Parathyroid adenoma (tissue), 2 donors: ENCODE results near the gene RAD1.

Experiments used
- H2AFZ ChIP-seq: fragments of 300-600 bp; sonication (generic); one replicate; pipeline ENCODE4 v1.7.0; 2017; ENCODE audit warnings: antibody characterized with exemption, mild to moderate bottlenecking
- H3K27ac ChIP-seq: fragments of 300-600 bp; sonication (generic); one replicate; pipeline ENCODE4 v1.7.0; 2017
- H3K27me3 ChIP-seq: fragments of 300-600 bp; sonication (generic); one replicate; pipeline ENCODE4 v1.7.0; 2017; ENCODE audit warnings: low read length; ENCODE audit not compliant: control insufficient read depth, insufficient read depth
- H3K36me3 ChIP-seq: fragments of 300-600 bp; sonication (generic); one replicate; pipeline ENCODE4 v1.7.0; 2017; ENCODE audit warnings: low read length; ENCODE audit not compliant: control insufficient read depth, insufficient read depth
- H3K4me1 ChIP-seq: fragments of 300-600 bp; sonication (generic); one replicate; pipeline ENCODE4 v1.7.0; 2017; ENCODE audit warnings: control low read depth
- H3K4me2 ChIP-seq: fragments of 300-600 bp; sonication (generic); one replicate; pipeline ENCODE4 v1.7.0; 2017; ENCODE audit warnings: low read length
- H3K4me3 ChIP-seq: fragments of 300-600 bp; sonication (generic); one replicate; pipeline ENCODE4 v1.7.0; 2017; ENCODE audit warnings: low read depth, low read length
- H3K79me2 ChIP-seq: fragments of 300-600 bp; sonication (generic); one replicate; pipeline ENCODE4 v1.7.0; 2017; ENCODE audit warnings: control low read depth
- H3K9ac ChIP-seq: fragments of 300-600 bp; sonication (generic); one replicate; pipeline ENCODE4 v1.7.0; 2017; ENCODE audit warnings: mild to moderate bottlenecking
- H3K9me3 ChIP-seq: fragments of 300-600 bp; sonication (generic); one replicate; pipeline ENCODE4 v1.7.0; 2017; ENCODE audit warnings: low read length; ENCODE audit not compliant: control insufficient read depth
- CTCF ChIP-seq: fragments of 300-600 bp; sonication (generic); IDR thresholded peaks from one replicate; pipeline ENCODE4 v1.7.0; 2017; ENCODE audit warnings: antibody characterized with exemption, mild to moderate bottlenecking
- donor health status: primary hyperparathyroidism.

RAD1 gene

GRCh38 chr5:34898258-34898895, 16.9 kb downstream of the RAD1 start:
- Histone ChIP-seq H3K4me1 (no peaks in the 10 kb centered on the region), H3K36me3 (no peaks in the 10 kb centered on the region), H3K79me2 (no peaks in the 10 kb centered on the region), H3K9me3 (no peaks in the 10 kb centered on the region), H3K27ac (no peak overlapping the region), H3K27me3 (no peaks in the 10 kb centered on the region), H3K9ac (no peak overlapping the region), H3K4me2 (no peak overlapping the region), H2AFZ (no peak overlapping the region), H3K4me3 (no peak overlapping the region)
- TF ChIP-seq CTCF, result peak; percentile 91

- no peaks in the 10 kb centered on the region for H3K36me3 ChIP-seq
- no peak overlapping the region for H3K4me3 ChIP-seq
- TF ChIP-seq CTCF, result no peak
- no peaks in the 10 kb centered on the region for H3K9me3 ChIP-seq
- no peak overlapping the region for H3K27ac ChIP-seq
- no peaks in the 10 kb centered on the region for H3K79me2 ChIP-seq
- no peak overlapping the region for H3K9ac ChIP-seq
- H3K27me3 ChIP-seq, result no peaks in the 10 kb centered on the region
- H2AFZ ChIP-seq, result no peak overlapping the region
- H3K4me2 ChIP-seq, result no peak overlapping the region
- no peaks in the 10 kb centered on the region for H3K4me1 ChIP-seq
These were observed 17.7 kb downstream of the RAD1 start for GRCh38 chr5:34897646-34898045.

- Histone ChIP-seq H2AFZ (no peak overlapping the region), H3K9me3 (no peaks in the 10 kb centered on the region), H3K4me2 (no peak overlapping the region), H3K27ac (no peak overlapping the region), H3K9ac (no peak overlapping the region), H3K27me3 (no peaks in the 10 kb centered on the region), H3K36me3 (no peaks in the 10 kb centered on the region), H3K4me1 (no peaks in the 10 kb centered on the region), H3K79me2 (no peaks in the 10 kb centered on the region), H3K4me3 (no peak overlapping the region)
- TF ChIP-seq CTCF, result no peak
These were observed 19.5 kb downstream of the RAD1 start for GRCh38 chr5:34895641-34896419.

- H2AFZ ChIP-seq, result no peak overlapping the region
- no peak overlapping the region for H3K4me3 ChIP-seq
- H3K9me3 ChIP-seq, result no peaks in the 10 kb centered on the region
- H3K27ac ChIP-seq, result no peak overlapping the region
- no peaks in the 10 kb centered on the region for H3K4me1 ChIP-seq
- no peaks in the 10 kb centered on the region for H3K36me3 ChIP-seq
- no peak overlapping the region for H3K9ac ChIP-seq
- H3K4me2 ChIP-seq, result no peak overlapping the region
- no peaks in the 10 kb centered on the region for H3K79me2 ChIP-seq
- no peak for TF ChIP-seq CTCF
- H3K27me3 ChIP-seq, result no peaks in the 10 kb centered on the region
These were observed 20.6 kb downstream of the RAD1 start for GRCh38 chr5:34894716-34895115.

- no peak for TF ChIP-seq CTCF
- Histone ChIP-seq H3K27ac (no peak overlapping the region), H3K9me3 (no peaks in the 10 kb centered on the region), H3K9ac (no peak overlapping the region), H3K4me2 (no peak overlapping the region), H3K4me3 (no peak overlapping the region), H3K36me3 (no peaks in the 10 kb centered on the region), H3K27me3 (no peaks in the 10 kb centered on the region), H2AFZ (no peak overlapping the region), H3K79me2 (no peaks in the 10 kb centered on the region), H3K4me1 (no peaks in the 10 kb centered on the region)
These were observed 22.9 kb downstream of the RAD1 start for GRCh38 chr5:34892414-34892813.
